NCI-H345 (cell line): ENCODE results near the gene EVC.

Source experiments
- DNase-seq: peaks from one replicate; lab custom pipeline; 2025; lab: John Stamatoyannopoulos, UW

The EVC gene

DNA sequence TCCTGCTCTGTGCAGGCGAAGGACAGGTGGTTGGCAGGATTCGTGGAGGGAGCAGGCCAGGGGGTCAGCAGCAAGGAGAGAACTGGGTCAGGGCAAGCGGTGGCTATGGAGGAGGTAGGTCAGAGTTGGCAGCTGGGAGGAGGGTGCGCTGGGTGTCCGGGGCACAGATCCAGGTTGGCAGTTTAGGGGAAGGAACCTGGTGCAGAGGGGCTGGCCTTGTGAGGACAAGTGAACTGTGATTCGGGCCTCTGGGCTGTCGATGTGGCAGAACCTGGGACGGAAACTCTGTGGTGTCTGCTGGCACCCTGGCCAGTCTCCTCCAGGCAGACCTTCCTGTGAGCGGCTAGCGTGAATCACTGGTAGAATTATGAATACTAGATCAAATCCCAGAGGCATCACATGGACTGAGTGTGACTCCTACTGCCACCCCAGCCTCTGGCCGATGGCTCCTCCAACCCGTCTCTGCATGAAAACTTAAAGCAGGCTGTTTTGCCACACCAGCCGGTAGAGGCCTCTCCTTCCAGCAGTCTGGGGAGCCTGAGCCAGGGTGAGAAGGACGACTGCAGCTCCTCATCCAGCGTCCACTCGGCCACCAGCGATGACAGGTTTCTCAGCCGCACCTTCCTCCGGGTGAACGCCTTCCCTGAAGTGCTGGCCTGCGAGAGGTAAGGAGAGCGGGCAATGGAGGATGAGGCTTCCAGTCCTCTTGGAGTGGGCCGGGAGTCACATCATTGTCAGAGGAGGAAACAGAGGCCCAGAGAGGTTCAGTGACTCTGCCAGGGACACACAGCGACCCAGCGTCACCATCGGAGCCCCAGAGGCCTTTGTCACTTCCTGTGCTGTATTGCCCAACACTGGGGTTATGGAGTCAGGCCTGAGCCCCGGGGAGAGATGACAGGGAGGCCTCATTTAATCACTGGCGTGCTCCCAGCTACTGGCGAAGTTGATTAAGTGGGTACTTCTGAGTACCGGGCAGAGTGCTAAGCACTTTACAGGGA lies 20.3 kb downstream of the EVC start:
- DNase-seq, result no peak

DNA sequence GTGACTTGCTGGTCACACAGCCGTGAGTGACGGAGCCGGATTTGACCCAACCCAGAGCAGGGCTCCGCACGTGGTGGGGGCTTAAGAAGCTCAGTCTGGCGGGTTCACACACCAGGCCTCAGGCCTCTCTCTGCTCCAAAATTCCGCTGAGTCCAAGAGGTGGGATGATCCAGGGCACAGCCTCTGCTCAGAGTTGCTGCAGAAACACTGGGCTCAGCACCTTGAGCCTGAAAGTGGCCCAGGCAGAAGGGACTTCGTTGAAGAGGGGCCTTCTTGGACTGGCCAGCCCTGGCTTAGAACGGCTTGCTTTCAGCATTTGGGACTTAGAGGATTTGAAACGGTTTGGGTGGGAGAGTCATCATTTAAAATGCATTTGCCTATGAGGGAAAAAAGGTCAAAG lies 21.2 kb downstream of the EVC start:
- no peak for DNase-seq

DNA sequence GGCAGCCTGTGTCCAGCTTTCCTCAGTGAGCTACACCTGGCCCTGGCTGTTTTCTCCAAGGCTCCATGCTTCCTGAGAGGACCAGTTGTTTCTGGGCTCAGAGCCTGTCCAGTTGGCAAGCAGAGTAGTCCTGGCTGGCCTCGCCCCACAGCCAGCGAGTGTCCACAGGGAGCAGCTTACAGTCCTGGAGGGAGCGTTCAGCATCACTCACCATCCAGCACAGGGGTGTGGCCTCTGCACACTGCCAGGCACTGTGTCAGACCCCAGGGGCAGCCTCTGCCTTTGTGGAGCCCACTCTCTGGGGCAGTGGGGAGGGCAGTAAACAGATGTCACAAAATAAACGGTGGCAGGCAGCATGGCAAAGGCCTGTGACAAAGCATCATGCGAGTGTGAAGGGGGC lies 23.9 kb downstream of the EVC start:
- no peak for DNase-seq

DNA sequence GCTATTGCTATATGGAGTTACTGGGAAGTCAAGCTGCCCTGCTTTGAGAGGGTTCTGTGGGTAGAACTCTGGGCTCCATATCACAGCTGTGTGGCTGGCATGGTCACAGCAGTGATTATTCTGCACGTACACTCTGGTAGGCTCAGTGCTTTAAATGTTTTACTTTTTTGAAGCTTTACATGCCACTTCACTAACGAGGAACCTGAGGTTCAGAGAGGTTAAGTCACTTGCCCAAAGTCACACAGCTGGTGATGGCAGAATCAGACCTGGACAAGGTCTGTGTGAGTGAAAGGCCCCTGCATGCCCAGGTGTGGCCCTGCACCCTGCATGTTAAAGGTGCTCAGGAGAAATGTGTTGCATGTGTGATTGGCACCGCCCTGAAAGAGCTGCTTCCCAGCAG lies 24.5 kb downstream of the EVC start:
- DNase-seq, result no peak

DNA sequence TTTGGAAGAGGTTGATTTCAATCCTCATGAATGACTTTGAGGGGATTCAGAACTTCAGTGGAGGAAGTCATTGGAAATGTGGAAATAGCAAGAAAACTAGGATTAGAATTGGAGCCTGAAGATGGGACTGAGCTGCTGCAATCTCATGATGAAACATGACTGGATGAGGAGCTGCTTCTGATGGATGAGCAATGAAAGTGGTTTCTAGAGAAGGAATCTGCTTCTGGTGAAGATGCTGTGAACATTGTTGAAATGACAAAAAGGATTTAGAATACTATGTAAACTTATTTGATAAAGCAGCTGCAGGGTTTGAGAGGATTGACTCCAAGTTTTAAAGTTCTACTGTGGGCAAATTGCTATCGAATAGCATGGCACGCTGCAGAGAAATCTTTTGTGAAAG lies 27.1 kb downstream of the EVC start:
- DNase-seq, result no peak

DNA sequence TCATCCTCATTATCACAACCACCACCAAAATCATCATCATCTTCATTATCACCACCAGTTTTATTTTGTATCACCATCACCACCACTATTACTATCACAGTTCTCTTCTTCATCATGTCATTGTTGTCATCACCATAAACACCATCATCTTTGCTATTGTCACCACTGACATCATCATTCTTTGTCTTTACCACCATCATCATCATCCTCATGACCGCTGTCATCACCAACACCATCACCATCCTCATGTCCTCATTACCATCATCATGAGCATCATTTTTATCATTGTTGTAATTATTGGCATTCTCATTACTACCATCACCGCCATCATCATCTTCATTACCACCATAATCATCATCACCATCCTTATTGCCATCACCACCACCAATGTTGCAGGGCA lies 31.4 kb downstream of the EVC start:
- DNase-seq, result no peak

DNA sequence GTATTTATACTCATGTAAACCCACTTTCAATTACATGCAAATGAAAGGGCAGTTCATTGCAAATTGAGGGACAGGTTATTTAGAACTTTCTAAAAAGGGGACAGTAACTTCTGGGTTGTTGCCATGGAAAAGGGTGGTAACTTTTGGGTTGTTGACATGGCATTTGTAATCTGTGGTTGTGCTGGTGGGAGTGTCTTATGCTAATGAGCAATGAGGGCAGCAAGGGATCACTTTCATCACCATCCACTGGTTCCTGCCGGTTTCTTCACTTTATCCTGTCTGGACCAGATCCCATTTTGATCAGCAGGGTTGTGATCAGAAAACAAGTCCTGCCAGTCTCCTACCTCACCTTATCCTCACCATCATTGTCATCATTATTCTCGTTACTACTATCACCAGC lies 32.0 kb downstream of the EVC start:
- no peak for DNase-seq

DNA sequence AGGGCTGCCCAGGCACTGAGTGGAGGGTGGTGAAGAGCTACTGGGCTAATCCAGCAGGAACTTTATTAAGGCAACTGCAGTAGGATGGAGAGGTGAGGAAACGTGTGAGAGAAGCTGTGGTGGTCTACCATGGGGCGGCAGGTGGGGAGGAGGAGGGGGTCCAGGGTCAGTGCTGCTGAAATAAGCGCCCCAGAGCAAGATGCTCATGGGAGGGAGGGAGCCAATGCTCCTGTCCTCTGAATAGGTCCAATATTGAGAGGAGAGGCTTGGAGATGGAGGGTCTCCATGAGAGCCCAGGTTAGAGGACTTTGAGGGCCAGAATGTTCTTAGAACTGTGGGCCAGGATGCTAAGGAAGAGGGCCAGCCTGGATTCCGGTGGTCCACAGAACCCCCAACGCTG lies 35.2 kb downstream of the EVC start:
- DNase-seq, result no peak

DNA sequence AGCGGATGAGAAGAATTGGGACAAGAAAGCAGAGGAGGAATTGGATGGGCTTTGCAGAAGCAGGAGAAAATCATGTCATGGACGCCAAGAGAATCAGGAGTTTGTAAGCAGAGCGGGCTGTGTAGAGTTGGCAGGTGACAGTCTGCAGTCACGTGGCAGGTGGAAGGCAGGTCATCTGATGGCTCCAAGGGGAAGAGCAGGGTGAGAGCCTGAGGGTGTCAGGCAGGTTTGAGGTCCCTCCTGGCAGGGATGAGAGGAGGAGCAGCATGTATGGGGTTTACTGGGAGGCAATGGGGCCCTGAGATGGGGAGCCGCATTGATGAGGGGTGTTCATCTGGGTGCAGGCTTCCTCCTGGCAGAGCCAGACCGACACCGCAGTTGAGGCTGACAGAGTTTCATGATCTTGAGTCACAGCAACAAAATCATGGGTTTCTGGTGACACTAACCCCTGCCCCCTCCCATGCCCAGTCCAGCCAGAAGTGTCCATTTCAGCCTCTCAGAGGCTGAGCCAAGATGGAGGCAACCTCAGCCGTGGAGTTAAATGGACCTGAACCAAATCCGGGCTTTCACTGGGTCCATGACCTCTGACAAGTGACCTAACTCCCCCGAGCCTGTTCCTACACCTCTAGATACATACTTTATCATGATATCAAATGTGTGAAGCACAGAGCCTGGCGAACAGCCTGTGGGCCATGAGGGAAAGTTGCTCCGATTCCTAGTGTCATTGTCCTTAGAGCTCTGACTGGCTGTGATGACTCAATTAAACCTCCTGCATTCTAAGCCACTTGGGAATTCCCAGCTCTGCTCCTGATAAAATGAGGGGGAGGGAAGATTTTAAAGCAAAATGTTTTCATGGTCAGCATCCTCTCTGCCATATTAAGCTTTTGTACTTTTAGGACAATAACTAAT lies 36.1 kb downstream of the EVC start:
- DNase-seq, result no peak

DNA sequence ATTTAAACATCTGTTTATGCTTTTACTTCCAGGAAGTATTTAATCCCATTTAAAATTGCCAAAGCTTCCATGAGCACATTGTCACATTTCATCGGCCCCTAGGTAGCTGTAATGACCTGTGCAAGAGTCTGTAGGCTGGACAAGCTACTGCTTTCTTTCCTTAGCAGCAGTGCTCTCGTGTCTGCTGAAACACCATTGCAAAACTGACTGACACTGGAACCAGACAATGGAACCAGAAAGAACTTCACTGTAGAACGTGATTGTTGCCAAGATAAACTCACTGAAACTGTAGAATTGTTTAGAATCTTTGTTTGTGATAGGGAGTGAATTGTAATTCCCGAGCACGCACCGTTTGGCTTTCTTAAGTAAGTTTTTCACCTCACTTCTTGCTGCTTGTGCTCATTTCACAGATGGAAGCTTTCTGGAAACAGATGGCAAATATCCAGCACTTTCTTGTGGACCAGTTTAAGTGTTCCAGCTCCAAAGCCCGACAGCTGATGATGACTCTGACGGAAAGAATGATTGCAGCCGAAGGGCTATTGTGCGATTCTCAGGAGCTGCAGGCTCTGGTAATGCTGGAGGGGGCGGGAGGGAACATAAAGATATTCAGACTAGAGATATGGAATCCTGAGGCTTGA lies 36.9 kb downstream of the EVC start:
- no peak for DNase-seq

DNA sequence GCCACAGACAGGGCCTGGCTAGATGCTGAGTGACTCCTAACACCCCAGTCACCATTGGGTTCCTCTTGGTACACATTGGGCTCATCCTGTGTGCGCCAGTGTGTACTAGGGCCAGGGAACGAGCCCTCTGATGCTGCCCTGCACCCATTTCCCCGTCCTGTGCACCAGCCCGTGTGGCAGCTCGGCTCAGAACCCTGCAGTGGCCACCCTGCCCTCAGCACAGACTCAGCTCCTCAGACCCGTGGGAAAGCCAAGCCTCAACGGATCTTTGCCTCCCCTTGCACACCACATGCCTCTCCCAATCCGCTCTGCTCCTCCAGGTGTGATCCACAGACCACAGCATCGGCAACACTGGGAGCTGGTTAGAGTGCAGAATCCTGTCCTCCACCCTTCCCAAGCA lies 38.6 kb downstream of the EVC start:
- DNase-seq, result no peak

DNA sequence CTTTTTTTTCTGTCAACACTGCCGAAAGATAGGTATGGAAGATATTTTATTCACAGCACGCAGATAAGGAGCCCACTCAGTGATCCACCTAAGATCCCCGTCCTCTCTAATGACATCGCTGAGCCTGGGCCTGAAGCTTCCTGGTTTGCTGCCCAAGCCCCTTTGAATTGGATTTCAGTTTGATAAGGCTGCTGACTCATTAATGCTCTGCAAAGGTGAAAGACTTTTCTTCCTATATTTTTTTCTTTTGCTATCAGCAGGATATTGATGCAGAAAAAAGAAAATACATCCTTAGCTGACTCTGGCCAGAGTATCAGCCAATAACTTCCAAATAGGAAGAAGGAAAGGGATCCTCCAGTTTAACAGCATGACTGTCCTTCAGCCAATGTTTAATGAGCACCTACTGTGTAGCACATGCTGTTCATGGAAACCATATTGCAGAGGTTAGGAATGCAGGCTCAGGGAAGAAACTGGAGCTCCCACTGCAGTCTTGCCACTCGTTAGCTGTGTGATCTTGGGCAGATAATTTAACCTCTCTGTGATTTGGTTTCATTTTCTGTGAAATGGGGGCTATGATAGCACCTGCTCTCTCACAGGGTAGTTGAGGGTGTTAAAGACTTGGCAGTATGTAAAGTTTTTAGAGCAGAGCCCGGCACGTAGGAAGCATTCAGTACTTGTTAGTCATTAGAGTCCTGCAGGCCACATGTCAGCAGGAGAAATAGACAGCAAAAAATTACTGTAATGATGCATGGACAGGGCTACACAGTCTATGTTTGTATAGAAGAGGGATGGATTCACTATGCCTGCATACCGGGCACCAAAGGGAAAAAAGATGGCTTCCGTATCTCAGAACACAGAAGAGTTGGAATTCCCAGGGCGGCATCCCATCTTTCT lies 39.3 kb downstream of the EVC start:
- DNase-seq, result no peak

DNA sequence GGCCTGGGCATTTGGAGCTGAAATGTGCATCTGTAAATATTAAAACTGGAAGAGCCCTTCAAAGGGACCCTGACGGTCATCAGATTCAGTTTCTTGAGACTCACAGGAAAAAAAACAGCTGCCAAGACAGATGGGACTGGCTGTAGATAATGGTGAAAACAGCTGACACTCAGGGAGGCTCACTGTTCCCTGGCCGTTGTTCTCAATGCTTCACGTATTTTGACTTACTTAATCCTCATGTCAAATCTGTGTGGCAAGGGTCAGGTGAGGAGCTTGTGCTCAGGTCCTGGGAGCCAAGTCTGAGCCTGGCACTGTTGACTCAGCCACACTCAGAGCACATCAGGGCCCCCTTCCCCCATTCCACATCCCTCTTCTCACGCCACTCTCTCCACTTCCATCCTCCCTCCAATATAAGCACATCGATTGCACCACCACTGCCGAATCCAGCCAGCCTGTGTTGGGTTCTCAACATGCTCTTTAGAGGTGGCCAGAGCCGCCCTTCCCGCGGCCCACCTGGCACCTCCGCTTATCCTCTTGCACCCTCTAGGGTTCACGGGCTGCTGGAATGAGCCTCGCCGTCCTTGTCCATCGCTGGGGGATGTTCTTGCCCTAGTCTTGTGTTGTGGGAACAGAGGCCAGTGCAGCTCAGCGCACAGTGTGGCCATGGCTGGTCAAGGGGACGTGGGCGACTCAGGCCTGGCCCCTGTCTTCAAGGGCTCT lies 40.1 kb downstream of the EVC start:
- DNase-seq, result no peak

DNA sequence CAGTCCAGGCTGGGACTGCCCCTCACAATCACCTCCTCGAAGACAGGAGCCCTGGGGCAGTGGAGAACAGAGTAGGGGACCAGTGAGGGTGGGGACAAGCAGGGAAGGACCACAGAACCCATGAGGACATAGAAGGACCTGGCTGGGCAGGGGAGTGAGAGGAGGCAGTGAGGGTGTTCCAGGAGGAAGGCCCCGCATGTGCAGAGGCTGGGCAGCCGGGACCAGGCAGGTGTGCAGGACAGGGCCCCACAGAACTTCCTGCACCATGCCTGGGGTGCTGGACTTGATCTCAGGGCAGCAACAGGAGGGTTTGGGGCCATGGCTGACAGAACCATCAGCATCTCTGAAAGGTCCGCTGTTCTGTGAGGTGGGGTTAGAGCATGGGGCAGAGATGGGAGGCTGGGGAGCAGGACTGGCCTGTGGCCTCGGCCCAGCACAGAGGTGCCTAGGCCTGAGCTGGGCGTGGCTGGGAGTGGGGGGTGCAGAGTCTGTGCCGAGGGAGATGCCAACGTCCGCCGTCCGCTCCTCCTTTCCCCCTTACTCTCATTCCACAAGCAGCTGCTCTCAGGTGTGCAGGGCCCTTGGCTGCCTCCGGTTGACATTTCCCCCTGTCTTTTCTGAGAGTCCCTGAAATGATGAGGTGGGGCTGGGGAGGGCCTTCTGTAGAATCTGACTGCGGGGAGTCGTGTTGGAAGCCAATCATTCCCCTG lies 40.8 kb downstream of the EVC start:
- DNase-seq, result no peak

DNA sequence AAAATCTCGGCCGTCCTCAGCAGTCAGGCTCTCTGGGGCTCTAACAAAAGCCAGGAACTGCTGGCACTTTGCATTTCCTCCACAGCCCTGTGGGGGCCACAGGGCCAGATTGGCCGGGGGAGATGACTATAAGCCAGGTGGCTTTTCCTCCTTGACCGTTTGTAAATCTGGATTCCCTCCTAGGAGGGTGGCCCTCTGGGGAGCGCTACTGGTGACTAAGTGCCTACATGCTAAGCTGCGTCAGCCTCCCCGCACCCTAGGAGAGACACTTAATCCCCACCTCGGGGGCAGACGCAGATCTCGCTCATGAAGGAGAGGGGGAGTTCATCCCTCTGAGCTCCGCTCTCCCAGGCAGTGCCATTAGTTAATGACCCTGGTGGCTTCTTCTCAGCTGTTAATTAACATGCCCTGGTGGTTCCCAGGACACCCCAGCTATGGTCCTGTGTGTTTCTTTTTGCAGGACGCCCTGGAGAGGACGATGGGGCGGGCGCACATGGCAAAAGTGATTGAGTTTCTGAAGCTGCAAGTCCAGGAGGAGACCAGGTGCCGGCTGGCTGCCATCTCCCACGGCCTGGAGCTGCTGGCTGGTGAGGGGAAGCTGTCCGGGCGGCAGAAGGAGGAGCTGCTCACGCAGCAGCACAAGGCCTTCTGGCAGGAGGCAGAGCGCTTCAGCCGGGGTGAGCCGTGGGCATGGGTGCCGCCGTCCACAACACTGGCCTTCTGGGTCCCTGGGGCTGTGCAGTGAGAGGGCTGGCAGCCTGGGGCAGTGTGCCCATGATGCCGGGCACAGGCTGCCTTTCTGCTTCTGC lies 41.6 kb downstream of the EVC start:
- no peak for DNase-seq

DNA sequence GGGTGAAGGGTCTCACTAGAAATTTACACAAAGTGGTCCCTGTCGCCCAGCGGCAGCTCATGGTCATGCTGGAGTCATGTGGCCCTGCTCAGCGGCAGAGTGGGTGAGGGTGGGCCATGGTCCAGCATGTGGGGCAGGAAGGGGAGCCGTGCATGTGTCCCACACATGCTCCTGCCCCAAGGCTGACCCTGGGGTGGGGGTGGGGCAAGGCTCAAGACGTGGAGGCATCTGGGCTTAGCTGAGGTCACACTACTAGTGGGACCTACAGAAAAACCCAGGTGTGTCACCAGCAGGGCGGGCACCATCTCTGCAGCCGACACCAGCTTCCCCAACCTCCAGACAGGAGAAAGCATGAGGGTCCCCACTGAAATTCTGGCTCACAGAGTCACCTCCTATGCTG lies 42.4 kb downstream of the EVC start:
- DNase-seq, result no peak

DNA sequence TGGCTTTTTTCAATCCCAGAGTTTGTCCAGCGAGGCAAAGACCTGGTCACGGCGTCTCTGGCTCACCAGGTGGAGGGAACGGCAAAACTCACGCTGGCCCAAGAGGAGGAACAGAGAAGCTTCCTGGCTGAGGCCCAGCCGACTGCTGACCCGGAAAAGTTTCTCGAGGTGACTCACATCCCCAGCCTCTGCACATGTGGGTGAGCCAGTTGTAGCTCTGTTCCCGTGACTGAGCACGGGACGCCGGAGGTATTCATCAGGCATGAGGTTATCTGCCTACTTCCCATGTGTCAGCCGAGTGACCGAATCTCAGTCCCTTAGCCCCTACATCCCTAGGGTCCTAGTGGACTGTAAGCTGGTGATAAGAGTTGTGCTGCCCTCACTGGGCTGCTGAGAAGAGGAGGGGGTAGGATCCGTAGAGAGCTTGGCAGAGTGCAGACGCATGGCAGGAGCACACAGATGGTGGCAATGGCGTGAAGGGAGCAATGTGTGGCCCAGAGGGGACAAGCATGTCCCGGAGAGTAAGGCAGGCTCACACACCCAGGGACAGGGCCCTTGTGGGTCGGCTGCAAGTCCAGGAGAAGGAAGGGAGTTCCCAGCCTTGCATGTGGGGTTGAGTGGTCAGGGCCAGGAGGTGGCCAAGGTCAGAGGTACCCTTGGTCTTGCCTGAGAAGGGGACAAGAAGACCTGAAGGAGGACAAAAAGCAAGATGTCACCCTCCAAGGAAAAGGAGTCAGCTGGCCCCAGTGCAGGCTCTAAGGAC lies 42.9 kb downstream of the EVC start:
- DNase-seq, result no peak

DNA sequence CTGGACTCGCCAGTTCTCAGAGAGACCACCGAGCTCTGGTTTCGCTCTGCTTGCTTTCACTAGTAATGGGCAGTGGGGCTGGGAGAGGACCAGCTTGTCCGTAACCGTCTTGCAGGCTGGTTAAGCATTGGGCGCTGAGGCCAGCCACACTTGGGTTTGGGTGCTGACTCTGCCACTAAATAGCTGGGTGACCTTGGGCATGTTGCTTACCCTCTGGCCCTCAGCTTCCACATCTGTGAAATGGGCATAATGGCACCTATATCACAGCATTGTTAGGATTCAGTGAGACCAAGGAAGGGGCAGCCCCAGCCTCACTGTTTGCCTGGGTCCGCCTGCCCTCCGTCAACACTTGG lies 43.5 kb downstream of the EVC start:
- no peak for DNase-seq

DNA sequence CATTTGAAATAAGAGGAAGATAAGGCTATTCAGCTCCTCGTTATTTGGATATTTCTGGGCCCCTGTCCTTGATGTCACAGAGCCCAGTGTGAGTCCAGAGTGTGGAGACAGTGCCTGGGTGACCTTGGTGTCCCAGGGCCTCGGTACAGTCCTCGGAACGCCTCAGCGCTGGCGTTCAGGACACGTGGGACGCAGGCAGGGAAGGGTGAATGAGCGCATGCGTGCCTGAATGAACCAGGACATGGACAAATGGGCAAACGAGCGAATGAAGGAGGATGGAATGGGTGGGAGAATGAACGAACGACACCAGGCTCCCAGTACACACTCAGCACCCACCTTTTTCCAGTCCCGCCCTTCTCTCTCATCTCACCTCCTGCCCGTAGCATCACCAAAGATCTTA lies 44.2 kb downstream of the EVC start:
- DNase-seq, result no peak
